Muscle of back (tissue), 11 donors: ENCODE results near the gene SUCNR1. TPM values are rescaled to one million over a fixed set of nuclear protein-coding genes. Genes with fewer than 3 reads are reported as not detected.
"Not testable (repeated sequence)": the region's sequence is repeated elsewhere in the genome, so short reads cannot be mapped to it uniquely, and the experiment has no call there.

Source experiments
- DNase-seq, 3 donors: peaks; one replicate each; pipeline versions ENCODE4 v3.0.0 to v3.0.0-alpha.2; 2013
- polyA plus RNA-seq, 10 donors: library from polyadenylated mRNA; unstranded; fragments of 120-200 nt; gene quantifications; one replicate each; pipeline ENCODE4 v1.2.1, GENCODE V29; 2013; ENCODE audit not compliant: insufficient read length in 10 of 10

The SUCNR1 gene
- polyA plus RNA-seq, 10 donors, result 0.04 to 0.29 (median 0.08) TPM; not detected in 1

DNA sequence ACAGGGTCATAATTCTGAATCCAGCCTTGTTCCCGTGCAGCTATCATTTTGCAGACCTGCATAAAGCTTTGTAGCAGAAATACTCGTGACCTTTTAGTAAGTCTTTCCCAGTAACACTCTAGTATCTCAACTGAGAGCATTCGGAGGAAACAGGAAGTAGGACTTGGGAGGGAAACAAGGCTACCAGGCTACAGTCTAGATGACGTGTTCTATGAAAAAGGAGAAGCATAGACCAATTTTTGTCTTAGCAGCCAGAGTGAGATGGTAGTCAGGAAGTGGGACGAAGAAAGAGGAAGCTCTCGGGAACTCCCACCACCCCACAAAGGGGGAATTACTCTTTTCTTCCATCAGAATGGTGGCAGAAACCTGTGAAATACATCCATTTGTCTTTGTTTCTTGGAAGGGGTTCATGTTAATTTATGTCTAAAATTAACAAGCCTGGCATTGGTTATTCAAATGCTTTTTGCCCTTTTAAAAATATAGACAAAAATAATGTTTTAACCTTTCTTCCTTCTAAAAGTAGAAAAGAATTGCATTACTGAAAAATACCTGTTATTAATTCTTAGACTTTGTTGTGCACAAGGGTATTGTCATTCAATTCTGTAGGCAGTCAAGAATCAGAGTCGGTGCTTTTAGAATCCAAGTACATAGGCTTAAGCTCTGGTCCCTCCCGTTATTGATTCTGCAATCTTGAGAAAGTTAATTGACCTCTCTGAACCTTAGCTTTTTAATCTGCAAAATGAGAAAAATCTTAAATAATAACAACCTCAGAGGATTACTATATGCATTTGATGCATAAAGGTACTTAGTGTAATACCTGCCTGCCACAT lies 1.6 kb upstream of the SUCNR1 start:
- DNase-seq, result peak in 1 of 3 donors; percentile 49

- DNase-seq, result not testable (repeated sequence)
These were observed 636 bp downstream of the SUCNR1 start for GRCh38 chr3:151874079-151874478.

DNA sequence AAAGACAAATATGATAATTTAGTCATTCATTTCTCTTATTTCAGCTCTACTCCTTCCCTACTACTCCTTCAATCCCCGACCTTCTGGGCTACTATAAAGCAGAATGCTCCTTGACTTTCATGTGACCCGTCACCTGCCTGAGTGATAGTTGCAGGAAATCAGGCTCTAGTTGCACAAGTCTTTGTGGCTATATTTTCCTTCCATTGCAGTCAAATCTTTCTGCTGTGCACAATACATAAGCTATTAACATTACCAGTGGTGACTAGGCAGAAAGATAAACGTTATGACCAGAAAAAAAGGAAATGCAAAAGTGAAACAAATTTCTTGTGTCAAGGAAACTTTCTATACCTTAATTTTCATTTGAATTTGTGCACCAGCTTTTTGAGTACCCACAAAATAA lies 2.3 kb downstream of the SUCNR1 start:
- no peak for DNase-seq

- DNase-seq, result no peak
These were observed 3.8 kb downstream of the SUCNR1 start for GRCh38 chr3:151877269-151877668.

DNA sequence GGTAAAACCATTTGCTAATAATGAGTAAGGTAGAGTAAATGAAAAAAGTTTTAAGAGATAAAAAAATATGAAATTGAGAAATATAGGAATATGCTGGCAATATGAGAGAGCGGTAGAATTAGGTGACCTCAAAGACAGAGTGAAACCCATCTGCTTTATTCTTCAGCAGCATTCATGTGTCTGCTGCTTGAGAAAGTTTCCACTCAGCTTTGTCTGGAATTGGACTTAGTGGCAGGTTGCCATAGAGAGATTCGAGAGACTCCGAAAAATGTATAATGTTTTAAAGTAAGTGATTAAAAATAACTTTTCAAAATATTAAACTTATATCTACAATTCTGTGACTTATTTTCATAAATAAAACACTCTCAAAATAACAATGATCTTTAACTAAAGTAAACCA lies 5.0 kb downstream of the SUCNR1 start:
- DNase-seq, result peak in 2 of 3 donors; percentile 55 to 74

DNA sequence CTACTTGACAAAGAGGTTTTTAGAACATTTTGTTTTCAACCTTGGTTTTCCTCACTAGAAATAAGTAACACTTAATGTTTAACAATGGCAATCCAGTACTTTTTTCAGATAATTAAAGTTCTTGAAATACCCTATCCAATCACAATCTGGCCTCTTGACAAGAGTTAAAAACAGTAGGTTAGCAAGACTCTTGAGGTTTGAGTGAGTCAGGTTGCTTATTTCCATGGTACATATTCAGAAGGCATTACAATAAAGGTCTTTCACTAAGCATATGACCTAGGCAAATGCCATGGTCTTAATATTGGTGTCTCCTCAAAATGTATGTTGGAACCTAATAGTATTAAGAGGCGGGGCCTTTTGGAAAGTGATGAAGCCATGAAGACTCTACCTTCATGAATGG lies 5.6 kb downstream of the SUCNR1 start:
- no peak for DNase-seq

DNA sequence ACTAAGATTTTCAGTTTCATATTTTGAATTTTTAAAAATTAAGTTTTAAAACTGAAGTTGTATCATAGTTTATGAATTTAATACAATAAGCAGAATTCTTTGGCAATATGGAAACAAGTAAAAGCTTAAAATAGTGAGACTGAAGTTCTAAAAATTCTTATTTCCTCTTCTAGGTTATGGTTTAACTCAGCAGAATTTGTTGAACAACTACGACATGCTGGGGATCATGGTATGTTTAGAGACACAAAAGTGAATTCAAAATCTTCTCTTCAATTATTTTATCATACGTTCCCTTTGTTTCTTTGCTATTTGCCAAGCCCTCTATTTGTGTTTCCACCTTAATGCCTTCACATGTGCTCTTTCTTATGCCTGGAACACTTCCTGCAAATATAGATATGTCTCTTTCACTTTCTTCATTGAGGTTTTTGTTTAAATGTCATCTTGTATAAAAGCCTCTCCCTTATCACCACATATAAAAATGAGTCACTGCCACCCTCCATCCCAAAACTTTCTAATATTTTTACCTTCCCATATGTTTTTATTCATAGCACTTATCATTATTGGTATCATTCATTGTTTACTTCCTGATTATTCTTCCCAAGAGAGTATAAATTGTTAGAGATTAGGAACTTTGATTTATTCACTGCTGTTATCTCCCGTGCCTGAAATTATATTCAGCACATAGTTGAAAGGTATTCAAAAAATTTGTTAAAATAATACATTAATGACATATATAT lies 6.4 kb downstream of the SUCNR1 start:
- no peak for DNase-seq

GRCh38 chr3:151880416-151880690 lies 6.9 kb downstream of the SUCNR1 start:
- DNase-seq, result peak in 1 of 3 donors; percentile 43

GRCh38 chr3:151881137-151881536 lies 7.7 kb downstream of the SUCNR1 start:
- DNase-seq, result no peak

- not testable (repeated sequence) for DNase-seq
These were observed 12.0 kb downstream of the SUCNR1 start for GRCh38 chr3:151885397-151885796.

- not testable (repeated sequence) for DNase-seq
These were observed 14.2 kb downstream of the SUCNR1 start for GRCh38 chr3:151887450-151888211.

GRCh38 chr3:151890721-151891141 lies 17.3 kb downstream of the SUCNR1 start:
- DNase-seq, result no peak

GRCh38 chr3:151891721-151892120 lies 18.3 kb downstream of the SUCNR1 start:
- DNase-seq, result no peak

- DNase-seq, result no peak
These were observed 20.8 kb downstream of the SUCNR1 start for GRCh38 chr3:151894219-151894618.

DNA sequence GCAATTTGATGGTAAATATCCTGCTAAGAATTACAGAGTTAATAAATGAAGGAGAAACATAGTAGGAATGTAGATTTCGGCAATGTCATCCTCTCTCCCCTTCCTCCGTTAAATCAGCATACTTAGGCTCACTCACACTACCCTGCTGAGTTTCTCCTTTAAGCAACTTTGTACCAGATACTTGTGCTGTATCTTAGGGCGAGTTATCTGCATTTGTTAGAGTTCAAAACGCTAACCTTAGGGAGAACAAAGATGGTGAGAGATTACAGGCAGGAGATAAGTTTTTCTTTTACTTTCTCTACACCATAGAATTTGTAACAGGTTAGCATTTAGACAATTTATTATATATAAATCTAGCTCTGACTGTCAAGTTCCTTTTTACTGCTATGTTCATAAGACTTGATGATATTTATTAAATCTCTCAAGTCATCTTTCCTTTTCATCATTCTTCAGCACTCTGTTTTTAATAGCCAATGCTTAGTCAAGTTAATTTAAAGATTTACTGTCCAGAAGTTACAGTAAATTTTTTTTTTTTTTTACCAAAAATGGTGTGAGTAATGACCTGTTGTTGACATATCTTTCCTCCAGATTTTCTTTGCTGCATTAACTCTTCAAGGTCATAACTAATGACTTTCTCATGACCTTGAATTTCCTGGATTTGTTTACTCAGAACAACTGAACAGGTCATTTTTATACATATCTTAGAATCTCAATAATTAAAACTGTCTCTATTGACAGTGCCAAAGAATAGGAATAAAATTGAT lies 22.2 kb downstream of the SUCNR1 start:
- no peak for DNase-seq

DNA sequence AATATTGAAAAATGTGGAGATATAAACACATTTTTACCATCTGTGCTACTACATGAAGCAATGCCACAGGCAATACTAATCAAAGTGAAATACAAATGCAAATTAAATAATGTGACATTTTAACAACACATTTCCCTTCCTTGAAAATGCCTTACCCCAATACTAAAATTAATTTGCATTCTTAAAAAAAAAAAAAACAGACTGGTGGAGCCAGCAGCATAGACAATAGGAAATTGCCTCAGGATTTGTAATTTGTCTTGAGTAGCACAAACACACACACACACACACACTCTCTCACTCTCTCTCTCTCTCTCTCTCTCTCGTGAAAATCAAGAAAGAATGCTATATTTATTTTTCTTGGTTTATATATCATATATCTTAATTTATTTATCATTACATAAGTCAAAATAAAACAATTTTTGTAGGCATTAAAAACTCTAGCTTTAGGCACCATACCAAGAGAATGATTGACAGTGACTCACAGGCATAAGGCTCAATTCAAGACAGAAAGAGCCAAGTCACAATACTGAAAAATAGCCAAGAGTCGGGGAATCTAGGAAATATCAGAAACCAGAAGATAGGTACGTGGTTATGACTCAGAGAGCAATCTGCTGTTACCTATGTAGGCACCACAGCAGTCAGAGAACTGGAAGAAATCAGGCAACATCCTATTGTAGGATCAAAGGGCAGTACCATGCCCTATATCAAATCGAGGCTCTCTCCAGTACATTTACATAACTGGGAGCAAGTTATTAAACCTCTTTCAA lies 23.0 kb downstream of the SUCNR1 start:
- DNase-seq, result no peak

DNA sequence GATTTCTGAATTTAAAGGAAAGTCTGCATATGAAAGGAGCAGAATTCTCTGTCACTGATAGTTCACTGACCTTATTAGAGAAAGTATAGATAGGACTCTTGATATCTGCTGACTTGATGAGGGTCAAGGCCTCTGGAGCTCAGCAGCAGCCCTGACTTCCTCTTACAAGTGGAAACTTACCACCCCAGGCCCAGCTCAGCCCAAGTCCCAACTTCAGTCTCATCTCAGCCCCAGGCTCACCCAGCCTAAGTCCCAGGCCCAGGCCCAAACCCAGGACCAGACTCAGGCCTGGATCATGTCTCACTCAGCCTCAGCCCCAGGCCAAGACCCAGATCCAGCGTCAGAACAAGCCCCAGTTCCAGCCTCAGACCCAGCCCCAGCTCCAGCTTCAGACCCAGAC lies 24.7 kb downstream of the SUCNR1 start:
- DNase-seq, result not testable (repeated sequence)

- DNase-seq, result not testable (repeated sequence)
These were observed 25.3 kb downstream of the SUCNR1 start for GRCh38 chr3:151898564-151899261.

DNA sequence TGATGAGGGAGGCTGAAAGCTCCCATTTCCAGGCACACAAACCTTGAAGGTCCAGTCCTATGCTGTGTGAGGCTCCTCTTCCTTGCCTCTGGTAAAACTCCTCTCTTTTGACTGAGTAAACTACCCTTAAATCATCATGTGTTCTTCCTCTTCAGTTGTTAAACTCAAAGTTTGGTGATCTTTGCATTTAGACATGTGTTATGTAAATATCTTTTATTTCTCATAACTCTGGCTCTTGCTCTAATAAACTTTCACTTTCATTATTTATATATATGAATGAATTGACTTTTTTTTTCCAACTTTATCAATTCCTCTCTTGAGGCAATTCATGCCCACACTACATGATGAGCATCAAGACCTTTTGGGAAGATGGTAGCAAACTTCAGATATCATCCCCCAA lies 26.6 kb downstream of the SUCNR1 start:
- DNase-seq, result no peak

DNA sequence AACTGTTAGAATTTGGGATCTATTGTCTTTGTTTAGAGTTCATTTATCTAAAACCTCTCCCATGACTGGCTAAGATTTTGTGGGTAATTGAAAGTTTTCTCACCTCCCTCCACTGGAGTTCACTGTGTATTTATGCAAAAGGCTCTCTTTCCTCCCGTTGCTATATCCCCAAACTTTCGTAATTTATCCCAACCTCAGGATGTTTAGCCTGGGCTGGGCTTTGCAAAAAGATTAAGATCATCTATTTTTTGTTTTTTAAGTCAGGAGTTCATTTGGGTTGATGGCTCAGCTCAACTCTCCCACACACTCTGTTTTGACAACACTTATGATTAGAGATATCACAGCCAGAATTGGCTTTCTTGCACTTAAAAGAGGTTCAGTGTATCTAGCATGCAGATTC lies 27.0 kb downstream of the SUCNR1 start:
- no peak for DNase-seq
